Stomach (tissue), 4 donors: Measurements from ENCODE around the gene ATP2B2.

Experiments used
- EP300 ChIP-seq: sonication (generic); formaldehyde crosslinking; IDR thresholded peaks from one replicate; pipeline ENCODE4 v1.6.1; 2017; ENCODE audit warnings: antibody characterized with exemption
- POLR2A ChIP-seq, 4 donors: fragments of 450-650 bp; IDR thresholded peaks; one replicate each; pipeline ENCODE4 v1.6.1; 2016; ENCODE audit warnings: antibody characterized with exemption in 4 of 4, control low read depth in 2 of 4, mild to moderate bottlenecking in 1 of 4, moderate library complexity in 1 of 4

- TF ChIP-seq POLR2A (IDR thresholded peaks at IDR 0.05): no peak
- TF ChIP-seq EP300: no peak
These were observed 223.4 kb downstream of the ATP2B2 start for GRCh38 chr3:10281951-10282350.
